Mesendoderm (in vitro differentiated cells): ENCODE data around the gene PHF13.

ENCODE experiments used
- DNase-seq: peaks from one replicate; pipeline ENCODE4 v3.0.0; 2013
- H2AK5ac ChIP-seq: 2 replicates; pipeline ENCODE4 v1.6.1; 2013; ENCODE audit warnings: low read length, inconsistent platforms
- H2BK120ac ChIP-seq: 2 replicates; pipeline ENCODE4 v1.6.1; 2013; ENCODE audit warnings: low read depth, mild to moderate bottlenecking, low read length, moderate library complexity, mixed read lengths
- H2BK15ac ChIP-seq: replicated peaks from 2 replicates; pipeline ENCODE4 v1.6.1; 2013; ENCODE audit warnings: low read depth, mild to moderate bottlenecking, moderate library complexity
- H2BK5ac ChIP-seq: 2 replicates; pipeline ENCODE4 v1.6.1; 2013; ENCODE audit warnings: low read length, inconsistent platforms
- H3K18ac ChIP-seq: 2 replicates; pipeline ENCODE4 v1.6.1; 2013; ENCODE audit warnings: mild to moderate bottlenecking, low read length, mixed read lengths
- H3K23ac ChIP-seq: one replicate; pipeline ENCODE4 v1.6.1; 2013; ENCODE audit warnings: low read length
- H3K27ac ChIP-seq: 2 replicates; pipeline ENCODE4 v1.5.1; 2013; ENCODE audit warnings: low read depth, mild to moderate bottlenecking, inconsistent platforms, low read length, moderate library complexity
- H3K27me3 ChIP-seq: 2 replicates; pipeline ENCODE4 v1.6.1; 2013; ENCODE audit warnings: low read length, control low read depth, mild to moderate bottlenecking, inconsistent platforms; ENCODE audit not compliant: insufficient read depth, poor library complexity
- H3K36me3 ChIP-seq: 2 replicates; pipeline ENCODE4 v1.6.1; 2013; ENCODE audit warnings: low read length, inconsistent platforms; ENCODE audit not compliant: control insufficient read depth, insufficient read depth
- H3K4ac ChIP-seq: one replicate; pipeline ENCODE4 v1.6.1; 2013; ENCODE audit warnings: low read depth, mild to moderate bottlenecking, low read length, moderate library complexity
- H3K4me1 ChIP-seq: 2 replicates; pipeline ENCODE4 v1.6.1; 2013; ENCODE audit warnings: low read depth, low read length, inconsistent platforms; ENCODE audit not compliant: control insufficient read depth
- H3K4me2 ChIP-seq: 2 replicates; pipeline ENCODE4 v1.6.1; 2013; ENCODE audit warnings: low read length
- H3K4me3 ChIP-seq: 2 replicates; pipeline ENCODE4 v1.5.1; 2013; ENCODE audit warnings: mild to moderate bottlenecking, low read length
- H3K56ac ChIP-seq: one replicate; pipeline ENCODE4 v1.6.1; 2013; ENCODE audit warnings: low read length
- H3K79me1 ChIP-seq: 2 replicates; pipeline ENCODE4 v1.6.1; 2013; ENCODE audit warnings: low read length, inconsistent platforms
- H3K79me2 ChIP-seq: 2 replicates; pipeline ENCODE4 v1.6.1; 2013; ENCODE audit warnings: mild to moderate bottlenecking, low read length; ENCODE audit not compliant: control insufficient read depth, insufficient read depth
- H3K9ac ChIP-seq: 2 replicates; pipeline ENCODE4 v1.6.1; 2013; ENCODE audit warnings: low read length, inconsistent platforms
- H4K5ac ChIP-seq: one replicate; pipeline ENCODE4 v1.6.1; 2013; ENCODE audit warnings: low read length
- H4K8ac ChIP-seq: one replicate; pipeline ENCODE4 v1.6.1; 2013; ENCODE audit warnings: low read depth, mild to moderate bottlenecking, control low read depth, low read length, moderate library complexity
- WGBS: extraction: QIAGEN DNeasy Blood & Tissue Kit; methylation state at CpG from one replicate; pipeline ENCODE4 v1.1.7; 2013; ENCODE audit warnings: low lambda C conversion rate, missing lambda C conversion rate; ENCODE audit not compliant: insufficient coverage; ENCODE audit errors: extremely low coverage; 5-methylcytosine and 5-hydroxymethylcytosine counted together

The PHF13 gene

DNA sequence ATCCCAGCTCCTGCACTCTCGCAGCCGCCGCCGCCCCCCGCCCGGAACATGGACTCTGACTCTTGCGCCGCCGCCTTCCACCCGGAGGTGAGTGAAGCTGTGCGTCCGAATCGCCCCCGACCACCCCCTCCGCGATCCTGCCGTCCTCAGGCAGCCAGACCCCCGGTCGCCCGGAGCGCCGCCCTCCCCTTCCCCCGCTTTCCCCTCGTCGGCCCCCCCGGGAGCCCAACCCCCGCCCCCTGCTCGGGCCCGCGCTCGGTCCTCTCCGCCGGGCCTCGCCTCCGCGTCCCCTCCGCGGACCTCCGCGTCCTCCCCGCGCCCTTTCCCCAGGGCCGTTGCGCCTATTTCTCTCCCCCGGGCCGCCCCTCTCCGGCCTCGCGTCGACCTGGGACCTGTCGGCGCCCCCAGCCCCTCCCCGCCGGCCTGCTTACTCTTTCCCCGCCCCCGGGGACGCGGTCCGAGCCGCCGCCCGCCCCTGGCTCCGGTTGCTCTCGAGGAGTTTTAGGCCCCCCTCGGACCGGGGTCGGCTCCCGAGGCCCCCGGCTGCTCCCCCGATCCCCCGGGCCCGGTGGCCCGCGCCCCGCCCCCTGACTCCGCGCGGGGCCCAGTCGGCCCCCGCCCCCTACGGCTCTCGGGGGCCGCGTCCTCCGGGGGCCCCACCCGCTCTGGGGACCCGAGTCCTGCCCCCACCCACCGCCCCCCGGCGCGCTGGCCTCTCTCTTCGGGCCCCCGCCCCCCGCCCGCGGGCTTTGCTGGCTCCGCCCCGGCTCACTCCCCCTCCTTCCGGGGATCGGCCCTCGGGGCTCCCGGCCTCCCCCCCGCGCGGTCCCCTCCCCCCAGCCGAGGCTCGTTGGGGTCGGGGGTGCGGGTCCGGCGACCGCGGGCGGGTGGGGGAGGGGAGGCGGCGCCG, 743 bp downstream of the PHF13 start:
- peak; percentile 46 for DNase-seq
- H3K4ac ChIP-seq = peak overlapping the region; percentile 91
- WGBS = no CpG with 5 or more reads among the region's 117 CpGs

DNA sequence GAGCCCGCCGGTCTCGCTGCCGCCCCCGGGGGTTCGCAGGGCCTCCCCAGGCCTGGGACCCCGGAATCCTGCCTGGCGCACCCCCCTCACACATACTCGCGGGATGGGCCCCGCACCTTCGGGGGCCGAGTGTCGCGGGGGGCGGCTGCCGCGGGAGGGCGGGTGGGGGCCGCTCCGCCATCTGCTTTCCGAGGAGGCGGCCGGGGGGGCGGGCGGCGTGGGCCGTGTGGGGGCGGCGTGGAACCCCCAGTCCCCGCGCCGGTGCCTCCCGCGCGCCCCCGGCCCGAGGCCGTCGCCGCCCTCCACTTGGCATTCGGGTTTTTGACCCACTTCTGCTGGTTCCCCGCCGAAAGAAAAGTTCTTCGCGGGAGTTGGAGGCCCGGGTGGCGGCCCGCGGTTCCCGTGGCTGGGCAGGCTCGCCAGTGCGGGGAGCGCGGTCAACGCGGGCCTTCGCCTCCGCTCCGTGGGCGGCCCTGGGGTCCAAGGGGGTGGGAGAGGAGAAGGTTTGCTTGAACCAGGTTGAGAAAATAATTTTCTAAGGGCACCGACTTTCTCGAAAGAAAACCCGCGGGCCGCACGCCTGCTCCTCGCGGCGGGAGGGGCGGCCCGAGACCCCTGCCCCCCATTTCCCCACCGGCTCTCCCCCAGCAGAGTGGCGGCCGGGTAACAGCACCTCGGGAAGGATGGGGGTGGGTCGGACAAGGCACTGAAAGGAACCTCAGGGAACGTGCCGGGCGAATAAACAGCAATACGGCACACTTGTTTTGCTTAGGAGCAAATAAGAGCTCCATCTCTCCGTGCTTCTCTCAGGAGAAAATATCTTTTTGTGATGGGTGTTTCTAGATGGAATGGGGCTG, 1.6 kb downstream of the PHF13 start:
- Histone ChIP-seq H3K9ac (peak overlapping the region; percentile 80), H2BK5ac (no peak overlapping the region), H3K56ac (peak overlapping the region; percentile 81), H3K27me3 (no peaks in the 10 kb centered on the region), H4K8ac (no peak overlapping the region), H3K4me1 (no peaks in the 10 kb centered on the region), H3K4me3 (peak overlapping the region; percentile 58), H3K79me2 (peaks cover 31% of the 10 kb centered on the region), H3K36me3 (peaks cover 8% of the 10 kb centered on the region), H2AK5ac (no peak overlapping the region), H2BK15ac (no peak overlapping the region), H2BK120ac (peak overlapping the region; percentile 34), H3K4me2 (peak overlapping the region; percentile 39), H3K18ac (peak overlapping the region; percentile 98), H4K5ac (no peak overlapping the region), H3K4ac (peak overlapping the region; percentile 91), H3K27ac (no peak overlapping the region), H3K23ac (peak overlapping the region; percentile 66), H3K79me1 (peaks cover 10% of the 10 kb centered on the region)
- peak; percentile 18 for DNase-seq
- WGBS = no CpG with 5 or more reads among the region's 82 CpGs

More for the DNA sequence above, 743 bp downstream of the PHF13 start:
- no peak overlapping the region for H2BK5ac ChIP-seq
- no peak overlapping the region for H4K5ac ChIP-seq
- H2AK5ac ChIP-seq = no peak overlapping the region
- H3K4me1 ChIP-seq = no peaks in the 10 kb centered on the region
- peak overlapping the region; percentile 96 for H3K56ac ChIP-seq
- peak overlapping the region; percentile 34 for H2BK120ac ChIP-seq
- peak overlapping the region; percentile 59 for H2BK15ac ChIP-seq
- H3K9ac ChIP-seq = peak overlapping the region; percentile 91
- H3K27me3 ChIP-seq = no peaks in the 10 kb centered on the region
- no peak overlapping the region for H3K4me2 ChIP-seq
- H3K27ac ChIP-seq = peak overlapping the region; percentile 94
- no peak overlapping the region for H3K23ac ChIP-seq
- peak overlapping the region; percentile 85 for H3K4me3 ChIP-seq
- peak overlapping the region; percentile 98 for H3K18ac ChIP-seq
- H4K8ac ChIP-seq = peak overlapping the region; percentile 82
- peaks cover 31% of the 10 kb centered on the region for H3K79me2 ChIP-seq
- peaks cover 7% of the 10 kb centered on the region for H3K79me1 ChIP-seq
- H3K36me3 ChIP-seq = peaks cover 3% of the 10 kb centered on the region

DNA sequence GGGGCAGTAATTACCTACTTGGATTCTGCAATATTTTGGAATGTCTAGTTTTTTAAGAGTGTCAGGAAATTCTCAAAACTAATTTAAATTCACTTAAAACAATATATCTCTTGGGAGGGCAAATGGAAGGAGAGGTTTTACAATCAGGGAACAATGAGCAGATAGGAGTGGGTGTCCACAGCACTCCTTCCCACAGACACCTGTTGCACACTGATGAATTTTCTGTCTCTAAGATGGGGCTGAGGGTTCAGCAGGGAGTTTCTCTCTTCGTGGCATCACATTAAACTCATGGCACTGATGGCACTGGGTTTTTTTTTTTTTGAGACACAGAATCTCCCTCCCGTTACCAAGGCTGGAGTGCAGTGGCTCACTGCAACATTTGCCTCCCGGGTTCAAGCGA, 5.5 kb downstream of the PHF13 start:
- Histone ChIP-seq H3K4me2 (no peak overlapping the region), H2AK5ac (no peak overlapping the region), H3K18ac (no peak overlapping the region), H3K4me1 (no peaks in the 10 kb centered on the region), H4K8ac (no peak overlapping the region), H3K79me1 (peaks cover 17% of the 10 kb centered on the region), H2BK15ac (no peak overlapping the region), H3K36me3 (peaks cover 15% of the 10 kb centered on the region), H3K23ac (no peak overlapping the region), H3K27ac (no peak overlapping the region), H3K4ac (no peak overlapping the region), H3K56ac (no peak overlapping the region), H3K9ac (no peak overlapping the region), H3K4me3 (no peak overlapping the region), H3K79me2 (peaks cover 33% of the 10 kb centered on the region), H2BK120ac (no peak overlapping the region), H4K5ac (no peak overlapping the region), H3K27me3 (no peaks in the 10 kb centered on the region), H2BK5ac (no peak overlapping the region)
- WGBS = no CpG with 5 or more reads among the region's 4 CpGs
- no peak for DNase-seq

DNA sequence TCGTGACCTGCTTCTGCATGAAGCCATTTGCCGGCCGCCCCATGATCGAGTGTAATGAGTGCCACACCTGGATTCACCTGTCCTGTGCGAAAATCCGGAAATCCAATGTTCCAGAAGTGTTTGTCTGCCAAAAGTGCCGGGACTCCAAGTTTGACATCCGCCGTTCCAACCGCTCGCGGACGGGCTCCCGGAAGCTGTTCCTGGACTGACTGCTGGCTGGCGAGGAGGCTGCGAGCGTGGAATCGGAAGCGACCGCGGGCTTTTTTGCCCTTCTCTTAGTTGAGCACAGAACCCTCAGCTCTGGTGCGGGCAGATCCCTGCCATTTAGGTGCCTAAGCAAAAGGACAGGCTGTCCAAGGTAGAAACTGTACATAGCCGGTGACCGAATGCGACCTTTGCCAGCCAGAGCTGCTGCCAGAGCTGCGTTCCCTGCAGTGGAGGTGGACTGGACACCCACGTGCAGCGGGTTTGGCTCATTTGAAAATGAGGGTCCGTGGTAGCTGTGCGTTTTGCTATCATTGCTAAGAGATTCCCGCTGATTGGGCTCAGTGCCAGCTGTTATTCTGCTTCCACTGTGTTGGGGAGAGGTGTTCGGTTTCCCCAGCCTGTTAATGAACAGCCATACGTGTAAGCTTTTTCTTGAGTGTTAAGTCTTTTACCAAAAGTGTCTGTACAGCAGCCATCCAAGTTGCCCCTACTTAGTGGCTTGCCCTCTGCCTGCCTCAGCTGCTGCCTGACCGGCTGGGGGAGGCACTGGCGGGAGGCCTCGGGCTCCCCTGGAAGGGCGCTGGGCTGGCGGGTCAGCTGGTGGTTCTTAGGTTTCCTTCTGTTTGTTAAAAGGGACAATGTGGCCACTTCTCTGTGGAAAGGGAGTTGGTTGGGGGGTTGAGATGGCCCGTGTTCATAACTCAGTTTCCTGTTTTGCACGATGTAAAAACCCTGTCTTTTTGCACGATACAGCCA, 8.2 kb downstream of the PHF13 start:
- no peak for DNase-seq
- H3K4me3 ChIP-seq = no peak overlapping the region
- no peak overlapping the region for H3K27ac ChIP-seq
- no peak overlapping the region for H2BK120ac ChIP-seq
- H4K8ac ChIP-seq = no peak overlapping the region
- no peak overlapping the region for H3K18ac ChIP-seq
- peaks cover 20% of the 10 kb centered on the region for H3K79me2 ChIP-seq
- H3K4ac ChIP-seq = no peak overlapping the region
- H3K9ac ChIP-seq = no peak overlapping the region
- H3K79me1 ChIP-seq = peaks cover 18% of the 10 kb centered on the region
- no peak overlapping the region for H2BK15ac ChIP-seq
- no peak overlapping the region for H2BK5ac ChIP-seq
- H3K27me3 ChIP-seq = no peaks in the 10 kb centered on the region
- H3K36me3 ChIP-seq = peaks cover 15% of the 10 kb centered on the region
- H2AK5ac ChIP-seq = no peak overlapping the region
- no peaks in the 10 kb centered on the region for H3K4me1 ChIP-seq
- no peak overlapping the region for H3K56ac ChIP-seq
- no peak overlapping the region for H4K5ac ChIP-seq
- H3K23ac ChIP-seq = no peak overlapping the region
- no CpG with 5 or more reads among the region's 41 CpGs for WGBS
- no peak overlapping the region for H3K4me2 ChIP-seq

DNA sequence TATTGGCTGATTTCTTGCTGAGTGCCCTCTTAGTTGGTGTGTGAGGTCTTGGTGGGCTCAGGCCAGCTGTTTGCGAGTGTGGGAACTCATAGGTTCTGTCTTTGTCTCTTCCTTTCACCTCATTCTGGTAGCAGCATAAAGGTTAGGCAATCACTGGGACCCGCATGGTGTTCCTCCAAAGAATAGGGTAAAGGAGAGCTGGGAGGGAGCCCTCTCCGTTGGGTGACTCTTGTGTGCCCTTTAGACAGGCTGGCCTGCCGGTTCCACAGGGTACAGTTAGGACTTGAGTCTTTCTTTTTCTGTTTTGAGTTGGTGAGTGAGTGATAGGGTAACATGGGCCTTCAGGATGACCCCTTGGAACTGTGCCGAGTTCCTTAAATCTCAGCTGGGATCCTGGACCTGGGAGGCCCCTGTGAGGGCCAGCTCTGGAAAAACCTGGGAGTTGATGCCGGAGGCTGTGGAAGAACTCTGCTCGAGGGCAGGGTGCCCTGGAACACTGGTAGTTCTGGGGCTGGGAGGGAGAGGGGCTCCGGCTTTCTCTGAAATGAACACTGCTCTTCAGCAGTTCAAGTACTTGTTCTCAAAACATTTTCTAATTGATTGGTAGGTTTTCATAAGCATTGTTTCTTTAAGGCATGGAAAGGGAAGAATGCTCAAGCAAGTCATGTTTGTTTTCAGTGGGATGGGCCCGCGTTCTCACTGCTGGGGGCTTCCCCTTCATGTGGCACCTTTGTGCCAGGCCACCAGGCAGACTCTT, 9.0 kb downstream of the PHF13 start:
- Histone ChIP-seq H2BK5ac (no peak overlapping the region), H2BK15ac (no peak overlapping the region), H3K79me2 (peaks cover 12% of the 10 kb centered on the region), H4K8ac (no peak overlapping the region), H3K9ac (no peak overlapping the region), H3K27ac (no peak overlapping the region), H3K4me2 (no peak overlapping the region), H2AK5ac (no peak overlapping the region), H3K27me3 (no peaks in the 10 kb centered on the region), H3K56ac (no peak overlapping the region), H2BK120ac (no peak overlapping the region), H3K36me3 (peaks cover 15% of the 10 kb centered on the region), H3K79me1 (peaks cover 20% of the 10 kb centered on the region), H3K18ac (no peak overlapping the region), H4K5ac (no peak overlapping the region), H3K4me3 (no peak overlapping the region), H3K4ac (no peak overlapping the region), H3K4me1 (no peaks in the 10 kb centered on the region), H3K23ac (no peak overlapping the region)
- WGBS = no CpG with 5 or more reads among the region's 10 CpGs
- DNase-seq = no peak
